Breast epithelium (tissue), 4 donors: ENCODE data around the gene ADAMTSL3. TPM values are rescaled to one million over a fixed set of nuclear protein-coding genes. Genes with fewer than 3 reads are reported as not detected.

Experiments used
- DNase-seq, 2 donors: peaks; one replicate each; pipeline ENCODE4 v3.0.0-alpha.2; 2019; ENCODE audit warnings: low spot score in 2 of 2
- H3K27ac ChIP-seq, 2 donors: fragments of 200-600 bp; sonication (generic) in 1 of 2; one replicate each; pipeline ENCODE4 v1.5.1; 2016 to 2019; ENCODE audit warnings: mild to moderate bottlenecking in 1 of 2
- H3K27me3 ChIP-seq, 2 donors: fragments of 200-600 bp; sonication (generic) in 1 of 2; one replicate each; pipeline versions ENCODE4 v1.5.1 to v1.6.0; 2017 to 2019; ENCODE audit warnings: control low read depth in 1 of 2, mild to moderate bottlenecking in 1 of 2
- H3K36me3 ChIP-seq: fragments of 200-600 bp; one replicate; pipeline ENCODE4 v1.5.1; 2019
- H3K4me1 ChIP-seq, 2 donors: fragments of 200-600 bp; sonication (generic); one replicate each; pipeline ENCODE4 v1.5.1; 2016 to 2019; ENCODE audit warnings: control low read depth in 1 of 2
- H3K4me3 ChIP-seq, 3 donors: fragments of 200-600 bp; sonication (generic); 1 replicate in 2 of 3; 2 replicates in 1 of 3; pipeline ENCODE4 v1.5.1; 2016 to 2019; ENCODE audit warnings: mild to moderate bottlenecking in 3 of 3, moderate library complexity in 2 of 3
- H3K9me3 ChIP-seq, 2 donors: fragments of 200-600 bp; sonication (generic) in 1 of 2; one replicate each; pipeline ENCODE4 v1.5.1; 2016 to 2019; ENCODE audit warnings: control low read depth in 1 of 2
- POLR2A ChIP-seq: fragments of 450-650 bp; IDR thresholded peaks from one replicate; pipeline ENCODE4 v1.6.1; 2016; ENCODE audit warnings: antibody characterized with exemption, mild to moderate bottlenecking, moderate library complexity
- POLR2AphosphoS5 ChIP-seq, 3 donors: sonication (generic); formaldehyde crosslinking; IDR thresholded peaks; one replicate each; pipeline ENCODE4 v1.6.1; 2017; ENCODE audit warnings: antibody characterized with exemption in 3 of 3
- intact Hi-C: fragments of 100-400 bp; cut with DNase I; formaldehyde crosslinking; loops from one replicate; pipeline ENCODE4 v1.15.1; 2023; ENCODE audit warnings: low total_unique reads
- total RNA-seq, 3 donors: library from RNA; depleted of rRNA; stranded (reverse); fragments of >200 nt; gene quantifications; one replicate each; pipeline ENCODE4 v1.1.0, GENCODE V29; 2016
- TF ChIP-seq, protein P1 (sequence below), 3 donors: fragments of 450-650 bp; IDR thresholded peaks; one replicate each; pipeline ENCODE4 v1.5.1; 2016 to 2017; ENCODE audit warnings: antibody characterized with exemption in 3 of 3, mild to moderate bottlenecking in 3 of 3, moderate library complexity in 3 of 3

The ADAMTSL3 gene
- total RNA-seq, 3 donors from 2014 or later, result 1.8 to 3.9 (median 2.7) TPM

- intact Hi-C loops, result loop anchor here (5.0 kb wide), 1 partner anchor 378 kb away; no protein-coding TSS in a partner anchor
- TF ChIP-seq, protein P1, sequence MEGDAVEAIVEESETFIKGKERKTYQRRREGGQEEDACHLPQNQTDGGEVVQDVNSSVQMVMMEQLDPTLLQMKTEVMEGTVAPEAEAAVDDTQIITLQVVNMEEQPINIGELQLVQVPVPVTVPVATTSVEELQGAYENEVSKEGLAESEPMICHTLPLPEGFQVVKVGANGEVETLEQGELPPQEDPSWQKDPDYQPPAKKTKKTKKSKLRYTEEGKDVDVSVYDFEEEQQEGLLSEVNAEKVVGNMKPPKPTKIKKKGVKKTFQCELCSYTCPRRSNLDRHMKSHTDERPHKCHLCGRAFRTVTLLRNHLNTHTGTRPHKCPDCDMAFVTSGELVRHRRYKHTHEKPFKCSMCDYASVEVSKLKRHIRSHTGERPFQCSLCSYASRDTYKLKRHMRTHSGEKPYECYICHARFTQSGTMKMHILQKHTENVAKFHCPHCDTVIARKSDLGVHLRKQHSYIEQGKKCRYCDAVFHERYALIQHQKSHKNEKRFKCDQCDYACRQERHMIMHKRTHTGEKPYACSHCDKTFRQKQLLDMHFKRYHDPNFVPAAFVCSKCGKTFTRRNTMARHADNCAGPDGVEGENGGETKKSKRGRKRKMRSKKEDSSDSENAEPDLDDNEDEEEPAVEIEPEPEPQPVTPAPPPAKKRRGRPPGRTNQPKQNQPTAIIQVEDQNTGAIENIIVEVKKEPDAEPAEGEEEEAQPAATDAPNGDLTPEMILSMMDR (IDR thresholded peaks at IDR 0.05), result no peak
- TF ChIP-seq POLR2AphosphoS5 (IDR thresholded peaks at IDR 0.05) (no peak), POLR2A (no peak)
- H3K27me3 ChIP-seq, result no peaks in the 10 kb centered on the region
- no peaks in the 10 kb centered on the region for H3K36me3 ChIP-seq
- no peaks in the 10 kb centered on the region for H3K4me1 ChIP-seq
- H3K9me3 ChIP-seq, result no peaks in the 10 kb centered on the region
- DNase-seq, result no peak
- H3K4me3 ChIP-seq, result no peak overlapping the region
- H3K27ac ChIP-seq, result no peak overlapping the region
Observed at GRCh38 chr15:83835479-83835878, 181.6 kb downstream of the ADAMTSL3 start.

- intact Hi-C loops, result loop anchor here (5.0 kb wide), 1 partner anchor 381 kb away; no protein-coding TSS in a partner anchor
- TF ChIP-seq POLR2AphosphoS5 (IDR thresholded peaks at IDR 0.05), result no peak
- TF ChIP-seq, protein P1 (IDR thresholded peaks at IDR 0.05), result peak in 2 of 3 donors; percentile 22 to 32
- H3K4me3 ChIP-seq, result no peak overlapping the region
Observed at GRCh38 chr15:83837945-83838571, 184.1 kb downstream of the ADAMTSL3 start.

DNA sequence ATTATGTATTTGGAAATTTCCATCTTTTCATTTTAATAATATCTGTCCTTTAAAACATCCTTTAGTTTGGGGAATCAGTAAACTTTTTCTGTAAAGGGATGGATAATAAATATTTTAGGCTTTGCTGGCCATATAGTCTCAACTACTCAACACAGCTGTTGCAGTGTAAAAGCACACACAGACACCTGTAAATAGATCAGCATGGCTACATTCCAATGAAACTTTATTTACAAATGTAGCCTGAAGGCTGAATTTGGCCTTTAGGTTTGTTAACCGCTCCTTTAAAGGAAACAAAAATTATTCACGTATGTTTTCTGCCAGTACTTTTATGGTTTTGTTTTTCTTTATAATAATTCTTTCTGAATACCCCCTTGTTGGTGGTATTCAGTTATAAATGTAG lies 184.8 kb downstream of the ADAMTSL3 start:
- DNase-seq, result no peak
- no peaks in the 10 kb centered on the region for H3K4me1 ChIP-seq
- no peak overlapping the region for H3K27ac ChIP-seq
- H3K9me3 ChIP-seq, result no peaks in the 10 kb centered on the region
- intact Hi-C loops, result loop anchor here (5.0 kb wide), 1 partner anchor 381 kb away; no protein-coding TSS in a partner anchor
- no peaks in the 10 kb centered on the region for H3K36me3 ChIP-seq
- TF ChIP-seq POLR2AphosphoS5 (IDR thresholded peaks at IDR 0.05) (no peak), POLR2A (no peak)
- TF ChIP-seq, protein P1 (IDR thresholded peaks at IDR 0.05), result no peak
- no peak overlapping the region for H3K4me3 ChIP-seq
- H3K27me3 ChIP-seq, result no peaks in the 10 kb centered on the region

More at GRCh38 chr15:83837945-83838571, 184.1 kb downstream of the ADAMTSL3 start:
- H3K27me3 ChIP-seq, result no peaks in the 10 kb centered on the region
- DNase-seq, result no peak
- no peaks in the 10 kb centered on the region for H3K9me3 ChIP-seq
- no peaks in the 10 kb centered on the region for H3K36me3 ChIP-seq
- H3K4me1 ChIP-seq, result no peaks in the 10 kb centered on the region
- H3K27ac ChIP-seq, result no peak overlapping the region

GRCh38 chr15:83842281-83842680 lies 188.4 kb downstream of the ADAMTSL3 start:
- no peaks in the 10 kb centered on the region for H3K27me3 ChIP-seq
- DNase-seq, result no peak
- TF ChIP-seq, protein P1 (IDR thresholded peaks at IDR 0.05), result no peak
- TF ChIP-seq POLR2A, result no peak
- no peak for TF ChIP-seq POLR2AphosphoS5 (IDR thresholded peaks at IDR 0.05)
- no peaks in the 10 kb centered on the region for H3K9me3 ChIP-seq
- no peak overlapping the region for H3K27ac ChIP-seq
- intact Hi-C loops, result no loop called here
- H3K4me1 ChIP-seq, result no peaks in the 10 kb centered on the region
- no peaks in the 10 kb centered on the region for H3K36me3 ChIP-seq
- H3K4me3 ChIP-seq, result no peak overlapping the region

GRCh38 chr15:83843471-83843871 lies 189.5 kb downstream of the ADAMTSL3 start:
- Histone ChIP-seq H3K27ac (no peak overlapping the region), H3K9me3 (no peaks in the 10 kb centered on the region), H3K36me3 (no peaks in the 10 kb centered on the region), H3K27me3 (no peaks in the 10 kb centered on the region), H3K4me1 (no peaks in the 10 kb centered on the region), H3K4me3 (no peak overlapping the region)
- TF ChIP-seq POLR2AphosphoS5 (IDR thresholded peaks at IDR 0.05) (no peak), POLR2A (no peak)
- TF ChIP-seq, protein P1 (IDR thresholded peaks at IDR 0.05), result no peak
- intact Hi-C loops, result no loop called here
- DNase-seq, result no peak
